ENCODE results near the gene DCAF4L1. TPM values are rescaled to one million over a fixed set of nuclear protein-coding genes. Genes with fewer than 3 reads are reported as not detected.

The DCAF4L1 gene
- polyA plus RNA-seq, 3 donors = 0.32 TPM; not detected in 2

- H3K4me1 Mint-ChIP-seq = peaks cover 7% of the 10 kb centered on the region
- H3K36me3 Mint-ChIP-seq = peaks cover 2 to 5% of the 10 kb centered on the region in 2 donors
- WGBS (ENCODE audit: insufficient coverage) = no CpG with 5 or more reads among the region's 2 CpGs
- no peak for DNase-seq
- no peak for TF ChIP-seq CTCF (IDR thresholded peaks at IDR 0.05)
- no peak overlapping the region for H3K27ac ChIP-seq (ENCODE audit: low read depth in 1 of 2, low read length in 2 of 2)
- no peak overlapping the region for H2AFZ ChIP-seq (ENCODE audit: insufficient read depth, low read depth, low read length, poor library complexity, severe bottlenecking)
- no peak overlapping the region for H3K4me3 Mint-ChIP-seq
- H3K36me3 ChIP-seq (replicated peaks in 1 of 2; ENCODE audit: control insufficient read depth in 1 of 2, insufficient read depth in 2 of 2, low read length in 2 of 2) = no peaks in the 10 kb centered on the region
- H3K4me2 ChIP-seq (replicated peaks; ENCODE audit: extremely low read depth, low read length, poor library complexity, severe bottlenecking) = no peak overlapping the region
- H3K4me3 ChIP-seq (replicated peaks in 1 of 3; ENCODE audit: low read depth in 2 of 3, low read length in 3 of 3) = no peak overlapping the region
- peaks cover 0 to 2% (median 0%) of the 10 kb centered on the region in 3 donors for H3K27me3 Mint-ChIP-seq (ENCODE audit: low read depth in 3 of 3)
- no peaks in the 10 kb centered on the region for H4K20me1 ChIP-seq (ENCODE audit: insufficient read depth, low read length)
- peaks cover 5 to 11% of the 10 kb centered on the region in 2 donors for H3K9me3 ChIP-seq (replicated peaks in 1 of 2; ENCODE audit: control insufficient read depth in 1 of 2, insufficient read depth in 1 of 2, low read length in 2 of 2)
- no peak overlapping the region for H3K9ac ChIP-seq (ENCODE audit: insufficient read depth, low read length, poor library complexity, severe bottlenecking)
- H3K27ac Mint-ChIP-seq = no peak overlapping the region
- H3K27me3 ChIP-seq (ENCODE audit: control insufficient read depth in 2 of 2, insufficient read depth in 2 of 2, low read length in 2 of 2) = no peaks in the 10 kb centered on the region
- no peaks in the 10 kb centered on the region for H3K79me2 ChIP-seq (ENCODE audit: insufficient read depth, low read length)
- intact Hi-C loops (cut with micrococcal nuclease) = no loop called here
- H3K4me1 ChIP-seq (ENCODE audit: control insufficient read depth in 1 of 2, insufficient read depth in 2 of 2, low read length in 2 of 2) = no peaks in the 10 kb centered on the region
- peaks cover 16 to 28% (median 21%) of the 10 kb centered on the region in 7 donors for H3K9me3 Mint-ChIP-seq
Observed at GRCh38 chr4:41967392-41967791, 14.2 kb upstream of the DCAF4L1 start.

- Mint-ChIP-seq H3K27ac (peak overlapping the region in 1 of 7 donors; percentile 6), H3K27me3 (ENCODE audit: low read depth in 3 of 3) (peaks cover 0 to 3% (median 0%) of the 10 kb centered on the region in 3 donors), H3K4me1 (peaks cover 7% of the 10 kb centered on the region), H3K4me3 (no peak overlapping the region), H3K36me3 (peaks cover 2 to 5% of the 10 kb centered on the region in 2 donors), H3K9me3 (peaks cover 18 to 35% (median 24%) of the 10 kb centered on the region in 7 donors)
- intact Hi-C loops (cut with micrococcal nuclease) = no loop called here
- no peak for TF ChIP-seq CTCF (IDR thresholded peaks at IDR 0.05)
- no peaks in the 10 kb centered on the region for H4K20me1 ChIP-seq (ENCODE audit: insufficient read depth, low read length)
- H3K36me3 ChIP-seq (replicated peaks in 1 of 2; ENCODE audit: control insufficient read depth in 1 of 2, insufficient read depth in 2 of 2, low read length in 2 of 2) = no peaks in the 10 kb centered on the region
- peaks cover 5 to 18% of the 10 kb centered on the region in 2 donors for H3K9me3 ChIP-seq (replicated peaks in 1 of 2; ENCODE audit: control insufficient read depth in 1 of 2, insufficient read depth in 1 of 2, low read length in 2 of 2)
- no peaks in the 10 kb centered on the region for H3K4me1 ChIP-seq (ENCODE audit: control insufficient read depth in 1 of 2, insufficient read depth in 2 of 2, low read length in 2 of 2)
- H3K9ac ChIP-seq (ENCODE audit: insufficient read depth, low read length, poor library complexity, severe bottlenecking) = no peak overlapping the region
- H3K27me3 ChIP-seq (ENCODE audit: control insufficient read depth in 2 of 2, insufficient read depth in 2 of 2, low read length in 2 of 2) = no peaks in the 10 kb centered on the region
- H2AFZ ChIP-seq (ENCODE audit: insufficient read depth, low read depth, low read length, poor library complexity, severe bottlenecking) = no peak overlapping the region
- H3K4me3 ChIP-seq (replicated peaks in 1 of 3; ENCODE audit: low read depth in 2 of 3, low read length in 3 of 3) = no peak overlapping the region
- H3K27ac ChIP-seq (ENCODE audit: low read depth in 1 of 2, low read length in 2 of 2) = no peak overlapping the region
- DNase-seq = peak in 2 of 3 donors; percentile 28 to 72
- H3K79me2 ChIP-seq (ENCODE audit: insufficient read depth, low read length) = no peaks in the 10 kb centered on the region
- no peak overlapping the region for H3K4me2 ChIP-seq (replicated peaks; ENCODE audit: extremely low read depth, low read length, poor library complexity, severe bottlenecking)
Observed at GRCh38 chr4:41969671-41970070, 11.9 kb upstream of the DCAF4L1 start.
